Adrenal gland (tissue), 12 donors: Measurements from ENCODE around the gene DOCK9. TPM values are rescaled to one million over a fixed set of nuclear protein-coding genes. Genes with fewer than 3 reads are reported as not detected.

Experiments used
- DNase-seq, 7 donors: peaks; one replicate each; pipeline ENCODE4 v3.0.0-alpha.2; 2019 to 2020
- H3K27ac ChIP-seq, 5 donors: fragments of 200-600 bp; sonication (generic) in 4 of 5; 1 replicate in 3 of 5; 2 replicates in 2 of 5; pipeline versions ENCODE4 v1.5.1 to v1.8.0; 2016 to 2020; ENCODE audit warnings: mild to moderate bottlenecking in 1 of 5
- H3K27me3 ChIP-seq: fragments of 200-600 bp; 2 replicates; pipeline ENCODE4 v1.8.0; 2021
- H3K36me3 ChIP-seq, 2 donors: fragments of 200-600 bp; replicated peaks in 1 of 2; 1 replicate in 1 of 2; 2 replicates in 1 of 2; pipeline versions ENCODE4 v1.5.1 to v1.8.0; 2018 to 2022
- H3K4me1 ChIP-seq, 2 donors: fragments of 200-600 bp; replicated peaks in 1 of 2; 1 replicate in 1 of 2; 2 replicates in 1 of 2; pipeline versions ENCODE4 v1.5.1 to v1.8.0; 2018 to 2021
- H3K4me3 ChIP-seq, 4 donors: fragments of 200-600 bp; sonication (generic) in 3 of 4; one replicate each; pipeline ENCODE4 v1.5.1; 2016 to 2018
- H3K9me3 ChIP-seq, 3 donors: fragments of 200-600 bp; sonication (generic) in 1 of 3; replicated peaks in 1 of 3; 1 replicate in 2 of 3; 2 replicates in 1 of 3; pipeline versions ENCODE4 v1.5.1 to v1.8.0; 2016 to 2021
- POLR2A ChIP-seq, 2 donors: fragments of 450-650 bp; IDR thresholded peaks; one replicate each; pipeline ENCODE4 v1.6.1; 2017; ENCODE audit warnings: antibody characterized with exemption in 2 of 2, mild to moderate bottlenecking in 2 of 2, moderate library complexity in 1 of 2
- WGBS, 4 donors: extraction: QIAGEN DNeasy Blood & Tissue Kit in 2 of 4; methylation state at CpG; one replicate each; pipeline versions ENCODE4 v1.1.5 to v1.1.7; 2013 to 2017; 5-methylcytosine and 5-hydroxymethylcytosine counted together
- intact Hi-C, 2 donors: fragments of 100-400 bp; cut with DNase I; formaldehyde crosslinking; loops; one replicate each; pipeline versions ENCODE4 v1.14.1 to v1.15.0; 2022 to 2023
- polyA plus RNA-seq, 3 donors: library from polyadenylated mRNA; stranded (reverse); fragments of 200-250 nt in 2 of 3; fragments of 350-450 nt in 1 of 3; fragmentation: Illumina TruSeq in 1 of 3; extraction: RNeasy Lipid Tissue Mini Kit (QIAGEN cat#74804) in 1 of 3; gene quantifications; one replicate each; pipeline ENCODE4 v1.2.3, GENCODE V29; 2013 to 2014
- total RNA-seq, 9 donors: library from RNA; depleted of rRNA in 4 of 9; stranded (reverse); fragments of >200 nt in 4 of 9; fragments of 120-200 nt in 1 of 9; fragmentation: NEBNext Ultra II Directional in 1 of 9; extraction: Animal tissue kit (Norgen Biotek cat#: 25700) in 1 of 9; gene quantifications; one replicate each; pipeline versions ENCODE4 v1.1.0 to v1.2.4, GENCODE V29; 2013 to 2023
- TF ChIP-seq, protein P1 (sequence below), 6 experiments: fragments of 450-650 bp in 4 of 6; fragments of 200-600 bp in 2 of 6; sonication (generic) in 1 of 6; IDR thresholded peaks; 1 replicate in 5 of 6; 2 replicates in 1 of 6; pipeline versions ENCODE4 v1.5.1 to v1.8.0; 2016 to 2021; ENCODE audit warnings: antibody characterized with exemption in 6 of 6, mild to moderate bottlenecking in 2 of 6, moderate library complexity in 1 of 6
- donor health status: healthy with polysubstance abuse.
- donor health status: Bipolar disorder and iron deficiency.
- donor health status: DM: yes; HTN: yes; CAD: no.
- donor health status: DM: no; HTN: no; CAD: no.
- donor health status: DM: no; HTN: no; CAD: no.
- donor health status: DM: yes; HTN: yes; CAD: no.

The DOCK9 gene
- total and polyA plus RNA-seq, 12 donors: 16.2 to 83.4 (median 51.9) TPM

DNA sequence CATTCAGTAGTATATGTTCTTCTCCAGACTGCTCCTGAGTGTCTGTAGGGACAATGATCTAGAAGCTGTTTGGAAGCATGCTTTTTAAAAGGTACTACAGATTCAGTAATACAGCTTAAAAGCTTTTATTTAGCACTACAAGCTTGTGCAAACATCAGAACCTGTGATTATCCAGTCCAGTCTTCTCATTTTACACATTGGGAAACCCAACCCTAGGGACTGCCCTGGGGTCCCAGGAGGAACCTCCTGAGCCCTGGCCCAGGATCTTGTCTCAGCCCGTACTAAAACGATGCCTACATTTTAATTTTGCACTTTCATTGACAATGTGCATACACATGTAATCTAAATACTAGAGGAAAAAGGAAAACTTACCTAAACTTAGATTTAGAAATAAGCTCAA is 12.5 kb downstream of the DOCK9 start:
- Histone ChIP-seq H3K4me1 (peaks cover 6 to 13% of the 10 kb centered on the region in 2 donors), H3K27ac (no peak overlapping the region), H3K36me3 (no peaks in the 10 kb centered on the region), H3K4me3 (no peak overlapping the region), H3K9me3 (no peaks in the 10 kb centered on the region), H3K27me3 (no peaks in the 10 kb centered on the region)
- TF ChIP-seq, protein P1, sequence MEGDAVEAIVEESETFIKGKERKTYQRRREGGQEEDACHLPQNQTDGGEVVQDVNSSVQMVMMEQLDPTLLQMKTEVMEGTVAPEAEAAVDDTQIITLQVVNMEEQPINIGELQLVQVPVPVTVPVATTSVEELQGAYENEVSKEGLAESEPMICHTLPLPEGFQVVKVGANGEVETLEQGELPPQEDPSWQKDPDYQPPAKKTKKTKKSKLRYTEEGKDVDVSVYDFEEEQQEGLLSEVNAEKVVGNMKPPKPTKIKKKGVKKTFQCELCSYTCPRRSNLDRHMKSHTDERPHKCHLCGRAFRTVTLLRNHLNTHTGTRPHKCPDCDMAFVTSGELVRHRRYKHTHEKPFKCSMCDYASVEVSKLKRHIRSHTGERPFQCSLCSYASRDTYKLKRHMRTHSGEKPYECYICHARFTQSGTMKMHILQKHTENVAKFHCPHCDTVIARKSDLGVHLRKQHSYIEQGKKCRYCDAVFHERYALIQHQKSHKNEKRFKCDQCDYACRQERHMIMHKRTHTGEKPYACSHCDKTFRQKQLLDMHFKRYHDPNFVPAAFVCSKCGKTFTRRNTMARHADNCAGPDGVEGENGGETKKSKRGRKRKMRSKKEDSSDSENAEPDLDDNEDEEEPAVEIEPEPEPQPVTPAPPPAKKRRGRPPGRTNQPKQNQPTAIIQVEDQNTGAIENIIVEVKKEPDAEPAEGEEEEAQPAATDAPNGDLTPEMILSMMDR (IDR thresholded peaks at IDR 0.05): no peak
- TF ChIP-seq POLR2A (IDR thresholded peaks at IDR 0.05): no peak
- 88 to 100% (median 89%) methylated on average over 2 of the region's 2 CpGs for WGBS, 4 donors
- intact Hi-C loops: no loop called here
- DNase-seq: no peak

- no peak overlapping the region for H3K4me3 ChIP-seq
- H3K27ac ChIP-seq: no peak overlapping the region
- H3K27me3 ChIP-seq: no peaks in the 10 kb centered on the region
- H3K9me3 ChIP-seq: no peaks in the 10 kb centered on the region
- no peak for DNase-seq
- H3K4me1 ChIP-seq: peaks cover 6 to 13% of the 10 kb centered on the region in 2 donors
- 35 to 85% (median 63%) methylated on average over 2 of the region's 2 CpGs for WGBS, 4 donors
- no peaks in the 10 kb centered on the region for H3K36me3 ChIP-seq
- TF ChIP-seq POLR2A (IDR thresholded peaks at IDR 0.05): no peak
- TF ChIP-seq, protein P1 (IDR thresholded peaks at IDR 0.05): no peak
- intact Hi-C loops: no loop called here
Measured at GRCh38 chr13:98963917-98964316, 13.9 kb downstream of the DOCK9 start.

GRCh38 chr13:98962901-98963590 is 14.8 kb downstream of the DOCK9 start:
- no peak overlapping the region for H3K4me3 ChIP-seq

GRCh38 chr13:98961503-98962105 is 16.3 kb downstream of the DOCK9 start:
- 91 to 98% (median 93%) methylated on average over 6 to 7 of the region's 7 CpGs for WGBS, 4 donors
- intact Hi-C loops: no loop called here
- Histone ChIP-seq H3K4me1 (peaks cover 6 to 13% of the 10 kb centered on the region in 2 donors), H3K4me3 (no peak overlapping the region), H3K27ac (no peak overlapping the region), H3K36me3 (no peaks in the 10 kb centered on the region), H3K9me3 (no peaks in the 10 kb centered on the region), H3K27me3 (no peaks in the 10 kb centered on the region)
- DNase-seq: no peak
- no peak for TF ChIP-seq POLR2A (IDR thresholded peaks at IDR 0.05)
- TF ChIP-seq, protein P1 (IDR thresholded peaks at IDR 0.05): no peak

More at GRCh38 chr13:98962901-98963590, 14.8 kb downstream of the DOCK9 start:
- Histone ChIP-seq H3K4me1 (peaks cover 6 to 13% of the 10 kb centered on the region in 2 donors), H3K27me3 (no peaks in the 10 kb centered on the region), H3K9me3 (no peaks in the 10 kb centered on the region), H3K36me3 (no peaks in the 10 kb centered on the region), H3K27ac (peak overlapping the region in 2 of 5 donors; percentile 14 to 28)
- TF ChIP-seq POLR2A (IDR thresholded peaks at IDR 0.05): no peak
- TF ChIP-seq, protein P1 (IDR thresholded peaks at IDR 0.05): no peak
- intact Hi-C loops: no loop called here
- no peak for DNase-seq
- 76 to 86% (median 80%) methylated on average over 8 to 9 of the region's 9 CpGs for WGBS, 4 donors
